Right forelimb (tissue), 1 donor: ENCODE measurements around the gene BCORL1.

Experiments
- DNase-seq: peaks from one replicate; pipeline ENCODE4 v3.0.0-alpha.2; 2018

The BCORL1 gene

GRCh38 chrX:129982300-129983251 lies at the start of gene BCORL1:
BCORL1 (plus strand) TSS chrX:129982635; CDS start chrX:130005232, 22,597 bp downstream.
- peak; percentile 92 for DNase-seq

GRCh38 chrX:129932821-129933321 lies 49.6 kb upstream of the BCORL1 start:
- peak; percentile 46 for DNase-seq

DNA sequence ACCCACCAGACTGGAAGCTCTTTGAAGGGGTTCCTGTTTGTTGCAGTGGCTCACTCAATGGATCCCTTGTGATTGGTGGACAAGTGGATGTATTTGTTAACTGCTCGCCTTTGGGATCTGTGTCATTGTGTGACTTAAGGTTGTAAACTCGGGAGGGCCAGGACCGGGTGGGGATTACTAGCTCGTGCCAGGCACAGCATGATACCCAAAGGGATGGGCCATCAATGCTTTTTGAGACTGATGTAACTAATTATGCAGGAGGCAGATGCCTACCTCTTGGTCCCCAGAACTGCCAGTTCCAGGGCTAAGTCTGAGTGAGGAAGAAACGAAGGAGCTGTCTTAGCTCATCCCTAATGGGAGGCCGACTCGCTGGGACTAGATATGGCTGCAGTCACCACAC lies 48.7 kb upstream of the BCORL1 start:
- DNase-seq: no peak

GRCh38 chrX:129934461-129934860 lies 48.0 kb upstream of the BCORL1 start:
- no peak for DNase-seq

DNA sequence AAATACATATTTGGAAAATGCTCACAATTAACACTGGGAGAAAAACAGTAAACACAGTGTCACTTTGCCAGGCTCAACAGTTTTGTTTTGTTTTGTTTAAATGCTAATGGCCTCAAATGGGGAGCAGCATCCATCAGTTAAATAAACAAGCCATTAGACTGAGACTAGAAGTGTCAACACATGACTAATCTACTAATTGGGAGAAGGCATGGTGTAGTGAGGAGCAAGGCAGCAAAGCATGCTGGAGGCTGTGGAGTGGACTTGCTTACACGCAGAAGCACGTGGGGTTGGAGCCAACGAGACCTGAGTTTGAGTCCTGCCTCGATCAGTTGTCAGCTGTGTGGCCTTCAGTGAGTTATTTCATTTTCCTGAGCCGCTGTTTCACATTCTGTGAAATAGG lies 47.5 kb upstream of the BCORL1 start:
- no peak for DNase-seq

- DNase-seq: no peak
These were observed 44.4 kb upstream of the BCORL1 start for GRCh38 chrX:129938081-129938480.

DNA sequence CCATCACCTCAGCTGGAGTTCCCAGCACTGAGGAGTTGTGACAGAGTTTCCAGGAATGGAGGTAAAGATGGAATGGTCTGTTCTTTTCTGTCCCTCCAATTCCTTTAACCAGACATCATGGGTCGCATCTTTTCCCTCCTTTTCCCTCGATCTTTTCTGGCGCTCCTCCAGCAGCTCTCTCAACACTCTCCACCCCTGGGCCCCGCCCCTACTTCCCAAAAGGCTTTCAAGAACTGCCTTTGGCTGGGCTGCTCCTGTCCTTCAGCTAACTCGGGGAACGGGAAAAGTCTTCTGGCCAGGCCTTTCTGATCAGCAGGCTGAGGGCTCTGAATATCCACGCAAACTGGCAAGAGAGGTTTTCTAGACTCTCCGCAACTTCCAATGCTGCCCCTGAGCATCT lies 42.4 kb upstream of the BCORL1 start:
- no peak for DNase-seq

DNA sequence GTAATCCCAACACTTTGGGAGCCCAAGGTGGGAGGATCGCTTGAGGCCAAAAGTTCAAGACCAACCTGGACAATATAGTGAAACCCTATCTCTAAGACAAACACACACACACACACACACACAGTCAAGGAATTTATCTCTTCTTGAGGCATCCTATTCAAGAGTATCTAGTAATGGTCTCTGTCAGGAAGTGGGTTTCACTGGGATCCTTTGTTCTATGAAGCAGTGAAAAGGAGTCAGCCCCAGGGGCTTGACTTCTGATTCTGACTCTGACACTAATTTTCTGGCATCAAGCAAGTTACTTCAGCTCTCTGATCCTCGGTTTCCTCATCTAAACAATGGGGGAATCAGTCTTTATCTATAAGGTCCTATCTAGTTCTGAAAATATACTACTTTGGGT lies 41.7 kb upstream of the BCORL1 start:
- no peak for DNase-seq

- DNase-seq: no peak
These were observed 37.3 kb upstream of the BCORL1 start for GRCh38 chrX:129945131-129945530.

DNA sequence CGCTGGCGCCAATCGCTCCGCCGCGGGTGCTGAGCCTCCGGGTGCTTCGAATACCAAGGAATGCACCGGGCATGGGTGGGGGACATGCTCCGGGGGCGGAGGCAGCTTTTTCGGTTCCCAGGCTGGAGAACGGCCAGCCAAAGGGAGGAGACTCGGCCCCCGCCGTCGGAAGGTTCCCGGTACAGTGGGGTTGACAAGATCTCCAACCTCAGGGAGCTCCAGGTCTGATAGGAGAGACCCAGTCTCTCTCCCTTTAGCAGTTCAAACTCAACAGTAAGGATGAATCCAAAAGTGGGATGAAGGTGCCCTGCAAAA lies 29.1 kb upstream of the BCORL1 start:
- DNase-seq: no peak

- no peak for DNase-seq
These were observed 28.6 kb upstream of the BCORL1 start for GRCh38 chrX:129953881-129954280.

DNA sequence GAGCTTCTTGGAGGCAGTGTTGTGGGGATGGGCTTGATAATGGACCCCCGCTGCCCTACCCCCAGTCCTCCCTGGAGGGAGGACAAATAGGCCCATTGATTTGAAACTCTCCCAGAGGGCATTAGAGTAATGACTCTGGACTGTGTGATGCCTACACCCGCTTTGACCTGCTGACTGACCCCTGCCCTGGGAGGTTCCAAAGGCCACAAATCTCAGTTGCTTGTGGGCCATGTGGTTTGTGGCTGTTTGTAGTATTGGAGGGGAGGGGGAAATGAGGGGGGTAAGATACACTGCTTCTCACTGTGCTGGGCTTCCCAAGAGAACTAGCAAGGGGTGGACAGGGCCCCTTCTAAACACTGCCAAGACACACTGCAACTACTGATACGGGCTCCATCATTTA lies 27.6 kb upstream of the BCORL1 start:
- DNase-seq: no peak

- no peak for DNase-seq
These were observed 26.8 kb upstream of the BCORL1 start for GRCh38 chrX:129955682-129956081.

DNA sequence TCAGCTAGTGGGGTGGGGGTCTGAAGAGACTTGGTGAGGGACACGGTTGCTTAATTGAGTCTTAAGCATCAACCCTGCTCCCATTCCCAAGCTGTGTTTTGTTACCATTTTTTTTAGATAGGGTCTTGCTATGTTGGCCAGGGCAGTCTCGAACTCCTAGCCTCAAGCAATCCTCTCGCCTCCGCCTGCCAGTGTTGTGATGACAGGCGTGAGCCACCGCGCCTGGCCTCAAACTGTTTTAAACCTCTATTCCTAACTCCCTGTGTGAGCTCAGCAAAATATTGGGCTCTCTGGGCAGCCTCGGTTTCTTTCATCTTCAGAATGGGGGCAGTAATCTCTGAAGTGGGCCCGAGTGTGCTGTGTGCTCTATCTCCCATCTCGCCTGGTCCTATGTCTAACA lies 26.3 kb upstream of the BCORL1 start:
- DNase-seq: no peak

GRCh38 chrX:129956765-129957164 lies 25.7 kb upstream of the BCORL1 start:
- DNase-seq: no peak

- peak; percentile 83 for DNase-seq
These were observed 25.0 kb upstream of the BCORL1 start for GRCh38 chrX:129957241-129958082.

- DNase-seq: no peak
These were observed 24.4 kb upstream of the BCORL1 start for GRCh38 chrX:129958083-129958465.

DNA sequence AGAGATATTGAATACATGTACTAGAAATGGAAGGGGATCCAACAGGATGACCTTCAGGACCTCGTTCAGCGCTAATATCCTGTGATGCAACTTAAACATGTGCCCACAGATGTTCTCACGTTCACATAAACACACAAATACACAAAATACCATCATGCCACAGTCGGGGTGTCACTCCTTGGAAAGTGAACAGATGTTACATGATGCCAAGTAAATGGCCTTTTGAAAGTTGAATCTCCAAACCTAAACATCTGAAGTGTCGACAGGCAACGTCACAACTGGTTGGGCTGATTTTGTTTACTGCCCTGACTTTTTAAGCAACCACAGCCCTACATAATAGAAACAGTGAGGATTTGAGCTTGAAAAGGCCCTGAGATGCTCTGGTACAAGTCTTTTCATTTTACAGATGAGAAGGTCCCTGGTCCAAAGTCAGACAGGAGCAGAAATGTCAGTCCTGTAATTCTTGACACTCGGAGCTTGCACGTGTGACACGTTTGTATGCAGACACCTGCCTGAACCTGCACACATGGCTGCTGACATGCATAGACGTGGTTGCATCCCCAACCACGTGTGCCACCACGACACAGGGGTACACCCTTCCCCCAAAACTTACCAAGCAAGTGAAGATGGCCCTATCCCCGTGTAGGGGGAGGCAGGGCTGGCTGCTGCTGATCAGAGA lies 23.5 kb upstream of the BCORL1 start:
- no peak for DNase-seq

DNA sequence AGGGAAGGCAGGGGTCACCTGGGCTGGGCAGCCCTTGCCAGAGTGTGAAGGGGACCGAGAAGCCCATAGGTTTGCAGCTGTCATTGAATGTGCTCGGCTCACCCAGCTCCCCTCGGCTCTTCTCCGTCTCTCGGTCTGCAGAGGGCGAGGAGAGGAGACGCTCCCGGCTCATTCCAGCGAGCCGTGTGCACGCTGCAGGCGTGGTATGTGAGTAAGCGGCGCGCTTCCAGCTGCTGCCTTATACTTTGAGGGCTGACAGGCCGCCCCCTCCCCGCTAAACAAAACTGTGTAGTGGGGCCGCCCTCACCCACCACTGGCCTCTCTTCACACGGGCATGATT lies 23.0 kb upstream of the BCORL1 start:
- DNase-seq: no peak

DNA sequence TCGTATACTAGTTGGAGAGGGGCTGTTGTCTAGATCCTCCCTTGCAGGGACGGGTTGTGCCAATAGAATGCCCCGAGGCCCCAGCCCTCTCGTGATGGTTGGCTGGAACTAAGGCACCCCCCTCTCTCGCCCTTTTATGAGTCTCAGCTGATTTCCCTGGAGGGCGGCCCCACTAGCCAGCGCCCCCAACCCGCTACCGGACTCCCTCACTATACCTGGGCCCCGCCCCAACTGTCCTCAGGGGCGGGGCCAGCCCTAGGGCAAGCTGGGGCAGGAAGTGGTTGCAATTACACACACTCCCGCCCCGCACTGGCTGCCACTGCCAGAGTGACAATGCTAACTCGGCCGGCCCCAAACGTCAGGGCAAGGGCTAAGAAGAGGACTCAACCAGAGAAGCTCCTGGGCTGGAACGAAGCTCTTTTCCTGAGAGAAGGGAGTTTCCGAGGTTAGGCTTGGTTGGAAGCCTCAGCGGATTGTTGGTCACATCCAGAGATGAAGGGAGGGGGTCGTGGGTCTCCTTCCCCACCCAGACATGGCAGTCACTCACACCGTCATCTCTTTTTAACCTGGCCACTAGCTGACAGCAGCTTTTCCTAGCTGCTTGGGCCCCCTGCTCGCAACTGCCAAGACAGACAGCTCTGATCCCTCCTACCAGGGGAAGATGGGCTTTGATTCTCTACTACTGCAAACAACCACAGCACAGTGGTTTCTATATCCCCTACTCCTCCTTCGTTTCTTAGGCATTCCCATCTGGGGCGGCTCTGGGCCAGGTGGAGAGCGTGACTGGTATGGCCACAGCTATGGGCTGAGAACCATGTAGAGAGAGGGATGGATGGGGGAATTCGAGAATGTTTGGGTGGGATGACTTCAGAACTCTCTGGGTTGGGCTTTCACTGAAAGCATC lies 21.0 kb upstream of the BCORL1 start:
- no peak for DNase-seq

DNA sequence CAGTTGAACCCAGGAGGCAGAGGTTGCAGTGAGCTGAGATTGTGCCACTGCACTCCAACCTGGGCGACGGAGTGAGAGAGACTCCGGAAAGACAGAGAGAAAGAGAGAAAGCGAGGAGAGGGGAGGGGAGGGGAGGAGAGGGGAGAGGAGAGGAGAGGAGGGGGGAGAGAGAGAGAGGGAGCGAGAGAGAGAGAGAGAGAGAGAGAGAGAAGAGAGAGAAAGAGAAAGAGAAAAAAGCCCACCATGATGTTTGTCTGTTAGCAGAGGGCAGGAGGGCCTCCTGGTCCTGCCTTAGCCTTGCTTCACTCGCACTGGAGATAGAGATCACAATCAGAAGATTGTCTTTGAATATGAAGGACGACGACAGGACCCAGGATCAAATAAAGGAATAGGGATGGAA lies 18.7 kb upstream of the BCORL1 start:
- DNase-seq: no peak

- no peak for DNase-seq
These were observed 17.3 kb upstream of the BCORL1 start for GRCh38 chrX:129965166-129965565.
